CD4-positive, alpha-beta T cell treated with Interleukin-15 for 1 hour (primary cell): ENCODE results near the gene FAM32A.

Experiments used
- DNase-seq: peaks from one replicate; pipeline ENCODE4 v3.0.0-alpha.2; 2020

The FAM32A gene

GRCh38 chr19:16226878-16227836 is 41.9 kb downstream of the FAM32A start:
- no peak for DNase-seq

GRCh38 chr19:16227837-16228636 is 42.8 kb downstream of the FAM32A start:
- DNase-seq = no peak

DNA sequence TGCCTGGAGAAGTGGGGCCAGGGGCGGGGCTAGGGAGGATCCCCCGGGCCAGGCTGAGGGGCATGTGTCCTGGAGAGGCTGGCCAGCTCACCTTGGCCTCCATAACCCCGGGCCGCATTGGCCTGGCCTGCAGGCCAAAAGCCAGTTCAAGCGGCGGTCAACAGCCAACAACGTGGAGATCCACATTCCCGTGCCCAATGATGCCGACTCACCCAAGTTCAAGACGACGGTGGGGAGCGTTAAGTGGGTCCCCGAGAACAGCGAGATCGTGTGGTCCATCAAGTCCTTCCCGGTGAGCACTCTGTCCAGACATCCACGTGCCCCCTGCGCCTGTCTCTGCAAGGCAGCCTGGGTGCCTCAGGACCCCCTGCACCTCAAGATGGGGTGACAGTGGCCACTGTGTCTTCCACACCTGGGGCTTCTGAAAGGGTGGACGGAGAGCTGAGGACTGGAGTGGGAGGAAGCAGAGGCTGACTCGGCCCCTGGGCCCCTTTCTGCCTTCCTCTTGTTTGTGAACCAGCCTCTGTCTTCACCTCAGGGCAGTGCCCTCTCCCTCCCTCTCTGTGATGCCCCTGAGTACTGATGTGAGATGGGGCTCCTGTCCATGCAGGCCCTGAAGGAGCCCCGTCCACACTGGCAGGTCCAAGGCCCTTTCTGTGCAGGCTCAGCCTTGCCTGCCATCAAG is 43.6 kb downstream of the FAM32A start:
- no peak for DNase-seq

- DNase-seq = no peak
These were observed 44.1 kb downstream of the FAM32A start for GRCh38 chr19:16229322-16229641.

DNA sequence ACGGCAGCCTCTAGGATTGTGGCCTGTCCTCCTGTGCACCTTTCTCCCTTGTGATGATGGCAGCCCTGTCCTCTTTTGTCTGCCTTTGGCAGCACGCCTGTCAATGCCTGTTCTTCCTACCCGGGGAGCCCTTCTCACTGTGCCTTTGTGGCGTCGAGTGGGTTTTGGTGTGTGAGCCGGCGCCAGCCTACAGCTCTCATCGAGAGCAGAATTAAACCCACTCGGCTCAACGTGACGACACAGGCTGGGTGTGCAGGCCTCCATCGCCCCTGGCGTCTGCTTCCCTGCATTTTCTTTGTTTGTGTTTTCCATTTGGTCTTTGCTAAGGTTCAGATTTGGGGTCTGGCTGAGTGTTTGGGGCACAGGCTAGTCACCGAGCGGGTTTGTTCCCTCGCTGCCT is 46.9 kb downstream of the FAM32A start:
- no peak for DNase-seq

GRCh38 chr19:16232568-16232967 is 47.4 kb downstream of the FAM32A start:
- no peak for DNase-seq

- DNase-seq = no peak
These were observed 48.0 kb downstream of the FAM32A start for GRCh38 chr19:16233081-16233776.

- DNase-seq = no peak
These were observed 48.8 kb downstream of the FAM32A start for GRCh38 chr19:16233836-16234551.

- no peak for DNase-seq
These were observed 49.6 kb downstream of the FAM32A start for GRCh38 chr19:16234552-16235445.

- no peak for DNase-seq
These were observed 50.8 kb downstream of the FAM32A start for GRCh38 chr19:16235811-16236652.
